Adrenal gland (tissue), 5 donors: ENCODE data around the gene GRHL3.
"Not testable (repeated sequence)": the region's sequence is repeated elsewhere in the genome, so short reads cannot be mapped to it uniquely, and the experiment has no call there.

Experiments used
- POLR2A ChIP-seq, 2 donors: fragments of 450-650 bp; IDR thresholded peaks; one replicate each; pipeline ENCODE4 v1.6.1; 2017; ENCODE audit warnings: antibody characterized with exemption in 2 of 2, mild to moderate bottlenecking in 2 of 2, moderate library complexity in 1 of 2
- TF ChIP-seq, protein P1 (sequence below), 6 experiments: fragments of 450-650 bp in 4 of 6; fragments of 200-600 bp in 2 of 6; sonication (generic) in 1 of 6; IDR thresholded peaks; 1 replicate in 5 of 6; 2 replicates in 1 of 6; pipeline versions ENCODE4 v1.5.1 to v1.8.0; 2016 to 2021; ENCODE audit warnings: antibody characterized with exemption in 6 of 6, mild to moderate bottlenecking in 2 of 6, moderate library complexity in 1 of 6
- donor health status: DM: no; HTN: no; CAD: no.

GRCh38 chr1:24274203-24275103 is 44.7 kb upstream of the GRHL3 start:
- TF ChIP-seq, protein P1, sequence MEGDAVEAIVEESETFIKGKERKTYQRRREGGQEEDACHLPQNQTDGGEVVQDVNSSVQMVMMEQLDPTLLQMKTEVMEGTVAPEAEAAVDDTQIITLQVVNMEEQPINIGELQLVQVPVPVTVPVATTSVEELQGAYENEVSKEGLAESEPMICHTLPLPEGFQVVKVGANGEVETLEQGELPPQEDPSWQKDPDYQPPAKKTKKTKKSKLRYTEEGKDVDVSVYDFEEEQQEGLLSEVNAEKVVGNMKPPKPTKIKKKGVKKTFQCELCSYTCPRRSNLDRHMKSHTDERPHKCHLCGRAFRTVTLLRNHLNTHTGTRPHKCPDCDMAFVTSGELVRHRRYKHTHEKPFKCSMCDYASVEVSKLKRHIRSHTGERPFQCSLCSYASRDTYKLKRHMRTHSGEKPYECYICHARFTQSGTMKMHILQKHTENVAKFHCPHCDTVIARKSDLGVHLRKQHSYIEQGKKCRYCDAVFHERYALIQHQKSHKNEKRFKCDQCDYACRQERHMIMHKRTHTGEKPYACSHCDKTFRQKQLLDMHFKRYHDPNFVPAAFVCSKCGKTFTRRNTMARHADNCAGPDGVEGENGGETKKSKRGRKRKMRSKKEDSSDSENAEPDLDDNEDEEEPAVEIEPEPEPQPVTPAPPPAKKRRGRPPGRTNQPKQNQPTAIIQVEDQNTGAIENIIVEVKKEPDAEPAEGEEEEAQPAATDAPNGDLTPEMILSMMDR (IDR thresholded peaks at IDR 0.05) = not testable (repeated sequence)
- TF ChIP-seq POLR2A (IDR thresholded peaks at IDR 0.05) = not testable (repeated sequence)
